ENCODE results near the gene PRMT9.

DNA sequence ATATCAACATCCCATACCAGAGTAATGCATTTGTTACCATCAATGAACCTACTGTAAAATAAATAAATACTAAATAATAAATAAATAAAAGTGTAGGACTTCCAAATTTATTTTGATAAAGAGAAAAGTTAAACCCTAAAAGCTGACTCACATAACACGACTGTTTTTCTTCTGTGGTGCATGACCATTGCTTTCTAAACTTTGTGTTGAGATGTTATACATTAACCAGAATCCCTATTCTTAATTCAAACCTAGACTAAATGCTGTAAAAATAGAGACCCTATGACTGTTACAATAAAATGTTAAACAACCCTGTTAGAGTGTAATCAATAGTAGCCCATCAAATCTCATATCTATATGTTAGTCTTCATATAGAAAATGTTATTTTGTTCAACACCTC, 20.9 kb upstream of the PRMT9 start:
- TF ChIP-seq, protein P1, sequence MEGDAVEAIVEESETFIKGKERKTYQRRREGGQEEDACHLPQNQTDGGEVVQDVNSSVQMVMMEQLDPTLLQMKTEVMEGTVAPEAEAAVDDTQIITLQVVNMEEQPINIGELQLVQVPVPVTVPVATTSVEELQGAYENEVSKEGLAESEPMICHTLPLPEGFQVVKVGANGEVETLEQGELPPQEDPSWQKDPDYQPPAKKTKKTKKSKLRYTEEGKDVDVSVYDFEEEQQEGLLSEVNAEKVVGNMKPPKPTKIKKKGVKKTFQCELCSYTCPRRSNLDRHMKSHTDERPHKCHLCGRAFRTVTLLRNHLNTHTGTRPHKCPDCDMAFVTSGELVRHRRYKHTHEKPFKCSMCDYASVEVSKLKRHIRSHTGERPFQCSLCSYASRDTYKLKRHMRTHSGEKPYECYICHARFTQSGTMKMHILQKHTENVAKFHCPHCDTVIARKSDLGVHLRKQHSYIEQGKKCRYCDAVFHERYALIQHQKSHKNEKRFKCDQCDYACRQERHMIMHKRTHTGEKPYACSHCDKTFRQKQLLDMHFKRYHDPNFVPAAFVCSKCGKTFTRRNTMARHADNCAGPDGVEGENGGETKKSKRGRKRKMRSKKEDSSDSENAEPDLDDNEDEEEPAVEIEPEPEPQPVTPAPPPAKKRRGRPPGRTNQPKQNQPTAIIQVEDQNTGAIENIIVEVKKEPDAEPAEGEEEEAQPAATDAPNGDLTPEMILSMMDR (conservative IDR thresholded peaks at IDR 0.05 in 1 of 2, IDR thresholded peaks at IDR 0.05 in 1 of 2; ENCODE audit: extremely low read depth in 1 of 2, insufficient read depth in 1 of 2, low read depth in 1 of 2, low read length in 2 of 2) = no peak
- TF ChIP-seq EZH2 (IDR thresholded peaks at IDR 0.05; ENCODE audit: borderline replicate concordance, low read length) = no peak
